Measurements from ENCODE around the gene GRIK3. TPM values are rescaled to one million over a fixed set of nuclear protein-coding genes. Genes with fewer than 3 reads are reported as not detected.

GRIK3 gene
- total and polyA plus RNA-seq, 7 experiments from 2014 or later, result not detected

DNA sequence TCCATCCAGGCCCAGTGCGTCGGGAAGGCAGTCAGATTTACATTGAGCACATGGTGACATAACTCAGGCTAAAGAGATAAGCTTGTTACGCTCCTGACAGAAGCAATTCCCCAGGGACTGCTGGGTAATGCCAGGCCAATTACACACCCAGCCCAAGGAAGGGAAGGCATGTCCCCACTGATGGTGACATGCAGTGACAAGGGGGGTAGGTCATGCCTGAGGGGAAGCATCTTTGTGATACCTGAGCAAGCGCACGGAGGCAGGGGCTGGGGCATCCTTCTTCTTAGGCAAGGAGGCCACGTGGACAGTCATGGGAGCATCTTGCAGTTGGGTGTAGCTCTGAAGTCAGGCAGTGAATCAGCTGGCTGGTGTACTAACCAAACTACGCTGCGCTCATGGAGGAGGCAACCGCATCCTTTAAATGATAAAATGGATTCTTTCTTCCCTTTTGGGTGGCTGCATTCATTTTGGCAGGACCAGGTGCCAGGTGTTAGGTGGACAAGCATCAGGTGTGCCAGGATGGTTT, 39.6 kb upstream of the GRIK3 start:
- Mint-ChIP-seq H3K36me3 (peaks cover 0 to 3% (median 0%) of the 10 kb centered on the region in 5 donors), H3K27ac (no peak overlapping the region), H3K4me1 (peaks cover 0 to 2% (median 0%) of the 10 kb centered on the region in 7 donors), H3K27me3 (peaks cover 0 to 13% (median 6%) of the 10 kb centered on the region in 5 donors), H3K9me3 (peaks cover 0 to 7% (median 0%) of the 10 kb centered on the region in 11 donors), H3K4me3 (no peak overlapping the region)
- POLR2A ChIA-PET, result no interaction called here
- CTCF ChIA-PET, result no interaction called here
- no peak for ATAC-seq
- H3K4me1 ChIP-seq (ENCODE audit: control insufficient read depth in 2 of 2, insufficient read depth in 2 of 2, low read length in 2 of 2), result no peaks in the 10 kb centered on the region
- DNase-seq, result no peak
- H3K36me3 ChIP-seq (ENCODE audit: control insufficient read depth in 2 of 3, insufficient read depth in 3 of 3, low read length in 3 of 3), result no peaks in the 10 kb centered on the region
- H3K9me3 ChIP-seq (ENCODE audit: control insufficient read depth in 2 of 3, low read length in 3 of 3), result no peaks in the 10 kb centered on the region
- intact Hi-C loops (cut with micrococcal nuclease), result no loop called here
- no peak overlapping the region for H3K4me3 ChIP-seq (ENCODE audit: low read length)
- no peaks in the 10 kb centered on the region for H3K27me3 ChIP-seq (ENCODE audit: control insufficient read depth in 2 of 2, insufficient read depth in 2 of 2, low read length in 2 of 2)
- H3K27ac ChIP-seq (ENCODE audit: low read depth, low read length), result no peak overlapping the region

GRCh38 chr1:37073152-37073853, 39.0 kb upstream of the GRIK3 start:
- peaks cover 0 to 2% (median 0%) of the 10 kb centered on the region in 7 donors for H3K4me1 Mint-ChIP-seq
- intact Hi-C loops (cut with micrococcal nuclease), result no loop called here
- POLR2A ChIA-PET, result no interaction called here
- DNase-seq (no peak), ATAC-seq (no peak)
- peaks cover 0 to 4% (median 0%) of the 10 kb centered on the region in 11 donors for H3K9me3 Mint-ChIP-seq
- Histone ChIP-seq H3K36me3 (ENCODE audit: control insufficient read depth in 2 of 3, insufficient read depth in 3 of 3, low read length in 3 of 3) (no peaks in the 10 kb centered on the region), H3K27me3 (ENCODE audit: control insufficient read depth in 2 of 2, insufficient read depth in 2 of 2, low read length in 2 of 2) (no peaks in the 10 kb centered on the region), H3K4me3 (ENCODE audit: low read length) (no peak overlapping the region), H3K4me1 (ENCODE audit: control insufficient read depth in 2 of 2, insufficient read depth in 2 of 2, low read length in 2 of 2) (no peaks in the 10 kb centered on the region), H3K27ac (ENCODE audit: low read depth, low read length) (no peak overlapping the region), H3K9me3 (ENCODE audit: control insufficient read depth in 2 of 3, low read length in 3 of 3) (no peaks in the 10 kb centered on the region)
- peaks cover 0 to 19% (median 12%) of the 10 kb centered on the region in 5 donors for H3K27me3 Mint-ChIP-seq
- H3K27ac Mint-ChIP-seq, result no peak overlapping the region
- CTCF ChIA-PET, result no interaction called here
- peaks cover 0 to 1% (median 0%) of the 10 kb centered on the region in 5 donors for H3K36me3 Mint-ChIP-seq
- H3K4me3 Mint-ChIP-seq, result no peak overlapping the region

- Histone ChIP-seq H3K27me3 (ENCODE audit: control insufficient read depth in 2 of 2, insufficient read depth in 2 of 2, low read length in 2 of 2) (no peaks in the 10 kb centered on the region), H3K4me3 (ENCODE audit: low read length) (no peak overlapping the region), H3K9me3 (ENCODE audit: control insufficient read depth in 2 of 3, low read length in 3 of 3) (no peaks in the 10 kb centered on the region), H3K27ac (ENCODE audit: low read depth, low read length) (no peak overlapping the region), H3K36me3 (ENCODE audit: control insufficient read depth in 2 of 3, insufficient read depth in 3 of 3, low read length in 3 of 3) (no peaks in the 10 kb centered on the region), H3K4me1 (ENCODE audit: control insufficient read depth in 2 of 2, insufficient read depth in 2 of 2, low read length in 2 of 2) (no peaks in the 10 kb centered on the region)
- DNase-seq, result no peak
- Mint-ChIP-seq H3K27ac (no peak overlapping the region), H3K9me3 (no peaks in the 10 kb centered on the region), H3K27me3 (peaks cover 0 to 27% (median 20%) of the 10 kb centered on the region in 5 donors), H3K4me1 (peaks cover 0 to 2% (median 0%) of the 10 kb centered on the region in 7 donors), H3K36me3 (no peaks in the 10 kb centered on the region), H3K4me3 (no peak overlapping the region)
- CTCF ChIA-PET, result no interaction called here
- POLR2A ChIA-PET, result no interaction called here
- intact Hi-C loops (cut with micrococcal nuclease), result no loop called here
- no peak for ATAC-seq
Observed at GRCh38 chr1:37071829-37072228, 37.5 kb upstream of the GRIK3 start.

DNA sequence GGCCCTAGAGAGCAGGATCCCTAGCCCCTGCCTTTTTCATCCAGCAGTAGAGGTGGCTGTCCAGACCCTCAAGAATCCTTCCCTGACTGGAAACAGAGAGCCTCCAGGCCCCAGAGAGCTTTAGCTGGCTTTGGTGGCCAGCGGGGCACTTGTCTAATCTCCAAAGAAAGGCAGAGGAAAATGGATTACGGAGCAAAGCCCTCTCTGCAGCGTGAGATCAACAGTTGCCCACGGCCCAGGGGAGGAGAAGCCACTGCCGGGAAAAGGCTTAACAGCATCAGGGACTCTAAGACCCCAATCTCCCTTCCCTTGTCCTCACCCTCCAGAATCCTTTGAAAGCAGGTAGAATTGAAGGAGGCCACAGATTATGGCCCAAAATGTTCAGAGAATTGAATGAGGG, 35.8 kb upstream of the GRIK3 start:
- intact Hi-C loops (cut with micrococcal nuclease), result no loop called here
- Mint-ChIP-seq H3K27ac (no peak overlapping the region), H3K27me3 (peaks cover 0 to 41% (median 26%) of the 10 kb centered on the region in 5 donors), H3K4me3 (no peak overlapping the region), H3K36me3 (no peaks in the 10 kb centered on the region), H3K9me3 (no peaks in the 10 kb centered on the region), H3K4me1 (peaks cover 0 to 3% (median 0%) of the 10 kb centered on the region in 7 donors)
- CTCF ChIA-PET, result no interaction called here
- no peaks in the 10 kb centered on the region for H3K4me1 ChIP-seq (ENCODE audit: control insufficient read depth in 2 of 2, insufficient read depth in 2 of 2, low read length in 2 of 2)
- POLR2A ChIA-PET, result no interaction called here
- no peak overlapping the region for H3K27ac ChIP-seq (ENCODE audit: low read depth, low read length)
- H3K27me3 ChIP-seq (ENCODE audit: control insufficient read depth in 2 of 2, insufficient read depth in 2 of 2, low read length in 2 of 2), result no peaks in the 10 kb centered on the region
- no peak for DNase-seq
- no peak for ATAC-seq
- H3K36me3 ChIP-seq (ENCODE audit: control insufficient read depth in 2 of 3, insufficient read depth in 3 of 3, low read length in 3 of 3), result no peaks in the 10 kb centered on the region
- no peaks in the 10 kb centered on the region for H3K9me3 ChIP-seq (ENCODE audit: control insufficient read depth in 2 of 3, low read length in 3 of 3)
- H3K4me3 ChIP-seq (ENCODE audit: low read length), result no peak overlapping the region

- H3K4me1 ChIP-seq (ENCODE audit: control insufficient read depth in 2 of 2, insufficient read depth in 2 of 2, low read length in 2 of 2), result no peaks in the 10 kb centered on the region
- ChIA-PET CTCF (no interaction called here), POLR2A (no interaction called here)
- DNase-seq, result no peak
- no peak overlapping the region for H3K4me3 ChIP-seq (ENCODE audit: low read length)
- peaks cover 0 to 41% (median 26%) of the 10 kb centered on the region in 5 donors for H3K27me3 Mint-ChIP-seq
- no peak overlapping the region for H3K27ac Mint-ChIP-seq
- intact Hi-C loops (cut with micrococcal nuclease), result no loop called here
- no peaks in the 10 kb centered on the region for H3K9me3 ChIP-seq (ENCODE audit: control insufficient read depth in 2 of 3, low read length in 3 of 3)
- no peaks in the 10 kb centered on the region for H3K27me3 ChIP-seq (ENCODE audit: control insufficient read depth in 2 of 2, insufficient read depth in 2 of 2, low read length in 2 of 2)
- peaks cover 0 to 3% (median 0%) of the 10 kb centered on the region in 7 donors for H3K4me1 Mint-ChIP-seq
- no peak for ATAC-seq
- no peaks in the 10 kb centered on the region for H3K36me3 Mint-ChIP-seq
- H3K4me3 Mint-ChIP-seq, result no peak overlapping the region
- no peaks in the 10 kb centered on the region for H3K36me3 ChIP-seq (ENCODE audit: control insufficient read depth in 2 of 3, insufficient read depth in 3 of 3, low read length in 3 of 3)
- no peak overlapping the region for H3K27ac ChIP-seq (ENCODE audit: low read depth, low read length)
- H3K9me3 Mint-ChIP-seq, result no peaks in the 10 kb centered on the region
Observed at GRCh38 chr1:37069406-37069805, 35.1 kb upstream of the GRIK3 start.

DNA sequence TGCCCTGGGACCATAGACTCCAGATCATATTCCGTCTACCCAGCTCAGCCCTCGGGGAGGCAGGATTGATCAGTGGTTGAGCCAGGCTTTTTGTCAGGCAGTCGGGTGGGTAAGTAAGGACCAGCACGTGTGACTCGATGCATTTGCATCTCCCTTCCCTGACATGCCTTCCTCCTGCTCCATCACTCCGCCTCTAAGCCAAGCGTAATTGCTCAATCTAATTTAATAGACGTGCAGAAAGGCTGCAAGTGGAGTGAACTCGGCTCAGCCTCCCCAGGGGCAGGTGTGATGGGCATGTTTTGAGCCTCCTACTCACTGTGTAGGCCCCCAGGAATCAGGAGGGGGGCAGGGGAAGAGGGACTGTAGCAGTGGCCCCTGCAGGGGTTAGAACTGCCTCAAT, 34.6 kb upstream of the GRIK3 start:
- CTCF ChIA-PET, result no interaction called here
- no peak for ATAC-seq

DNA sequence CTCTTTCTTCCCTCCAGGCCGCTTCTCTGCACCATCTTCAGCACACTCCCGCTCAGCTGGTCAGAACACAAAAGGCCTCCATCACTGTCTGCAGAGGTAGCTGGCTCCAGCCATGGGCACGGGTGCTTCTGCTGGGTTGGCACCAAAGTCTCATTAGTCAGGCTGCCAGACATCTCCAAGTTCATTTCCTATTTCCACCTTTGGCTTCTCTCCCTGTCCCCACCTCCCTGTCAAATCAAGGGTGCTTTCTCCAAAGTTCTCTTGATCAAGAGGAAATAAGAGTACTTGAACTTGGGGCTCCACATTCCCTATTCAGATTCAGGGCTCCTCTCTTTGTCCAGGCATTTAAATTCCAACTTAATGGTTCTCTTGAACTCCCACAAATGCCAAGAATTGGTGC, 33.9 kb upstream of the GRIK3 start:
- peaks cover 0 to 41% (median 26%) of the 10 kb centered on the region in 5 donors for H3K27me3 Mint-ChIP-seq
- no peak overlapping the region for H3K4me3 Mint-ChIP-seq
- H3K4me3 ChIP-seq (ENCODE audit: low read length), result no peak overlapping the region
- no peaks in the 10 kb centered on the region for H3K9me3 Mint-ChIP-seq
- H3K27ac ChIP-seq (ENCODE audit: low read depth, low read length), result no peak overlapping the region
- no peaks in the 10 kb centered on the region for H3K36me3 Mint-ChIP-seq
- no peaks in the 10 kb centered on the region for H3K4me1 ChIP-seq (ENCODE audit: control insufficient read depth in 2 of 2, insufficient read depth in 2 of 2, low read length in 2 of 2)
- no peak for ATAC-seq
- no peaks in the 10 kb centered on the region for H3K9me3 ChIP-seq (ENCODE audit: control insufficient read depth in 2 of 3, low read length in 3 of 3)
- ChIA-PET POLR2A (no interaction called here), CTCF (no interaction called here)
- peaks cover 0 to 3% (median 0%) of the 10 kb centered on the region in 7 donors for H3K4me1 Mint-ChIP-seq
- H3K36me3 ChIP-seq (ENCODE audit: control insufficient read depth in 2 of 3, insufficient read depth in 3 of 3, low read length in 3 of 3), result no peaks in the 10 kb centered on the region
- H3K27ac Mint-ChIP-seq, result no peak overlapping the region
- DNase-seq, result no peak
- intact Hi-C loops (cut with micrococcal nuclease), result no loop called here
- no peaks in the 10 kb centered on the region for H3K27me3 ChIP-seq (ENCODE audit: control insufficient read depth in 2 of 2, insufficient read depth in 2 of 2, low read length in 2 of 2)

More for the DNA sequence above, 34.6 kb upstream of the GRIK3 start:
- POLR2A ChIA-PET, result no interaction called here
- Histone ChIP-seq H3K27me3 (ENCODE audit: control insufficient read depth in 2 of 2, insufficient read depth in 2 of 2, low read length in 2 of 2) (no peaks in the 10 kb centered on the region), H3K4me1 (ENCODE audit: control insufficient read depth in 2 of 2, insufficient read depth in 2 of 2, low read length in 2 of 2) (no peaks in the 10 kb centered on the region), H3K27ac (ENCODE audit: low read depth, low read length) (no peak overlapping the region), H3K36me3 (ENCODE audit: control insufficient read depth in 2 of 3, insufficient read depth in 3 of 3, low read length in 3 of 3) (no peaks in the 10 kb centered on the region), H3K4me3 (ENCODE audit: low read length) (no peak overlapping the region), H3K9me3 (ENCODE audit: control insufficient read depth in 2 of 3, low read length in 3 of 3) (no peaks in the 10 kb centered on the region)
- DNase-seq, result no peak
- intact Hi-C loops (cut with micrococcal nuclease), result no loop called here
- Mint-ChIP-seq H3K4me1 (peaks cover 0 to 3% (median 0%) of the 10 kb centered on the region in 7 donors), H3K27ac (no peak overlapping the region), H3K9me3 (no peaks in the 10 kb centered on the region), H3K27me3 (peaks cover 0 to 41% (median 26%) of the 10 kb centered on the region in 5 donors), H3K4me3 (no peak overlapping the region), H3K36me3 (no peaks in the 10 kb centered on the region)

Measured in naive thymus-derived CD4-positive, alpha-beta T cell (primary cell).